HG03378 (cell line): ENCODE results near the gene ANKK1.

Experiments used
- ATAC-seq: cut with Tn5 transposase; IDR thresholded peaks from one replicate; pipeline ENCODE4 v1.9.1; 2021; ENCODE audit warnings: mild to moderate bottlenecking, moderate library complexity; ENCODE audit not compliant: unreplicated experiment

ANKK1 gene

GRCh38 chr11:113407163-113407562 is 19.6 kb downstream of the ANKK1 start:
- no peak for ATAC-seq

- ATAC-seq, result no peak
Measured at GRCh38 chr11:113408206-113408605, 20.6 kb downstream of the ANKK1 start.

GRCh38 chr11:113408887-113409286 is 21.3 kb downstream of the ANKK1 start:
- ATAC-seq, result no peak

GRCh38 chr11:113409526-113409925 is 21.9 kb downstream of the ANKK1 start:
- no peak for ATAC-seq

- no peak for ATAC-seq
Measured at GRCh38 chr11:113410414-113411135, 23.0 kb downstream of the ANKK1 start.

- no peak for ATAC-seq
Measured at GRCh38 chr11:113411536-113411935, 24.0 kb downstream of the ANKK1 start.

GRCh38 chr11:113412675-113413074 is 25.1 kb downstream of the ANKK1 start:
- no peak for ATAC-seq

- ATAC-seq, result no peak
Measured at GRCh38 chr11:113415343-113415742, 27.8 kb downstream of the ANKK1 start.

- ATAC-seq, result no peak
Measured at GRCh38 chr11:113417428-113417827, 29.8 kb downstream of the ANKK1 start.

- ATAC-seq, result no peak
Measured at GRCh38 chr11:113419454-113420003, 31.9 kb downstream of the ANKK1 start.

- ATAC-seq, result no peak
Measured at GRCh38 chr11:113420808-113421207, 33.2 kb downstream of the ANKK1 start.

- no peak for ATAC-seq
Measured at GRCh38 chr11:113426686-113427085, 39.1 kb downstream of the ANKK1 start.

GRCh38 chr11:113431746-113432145 is 44.2 kb downstream of the ANKK1 start:
- no peak for ATAC-seq

GRCh38 chr11:113435190-113435968 is 47.8 kb downstream of the ANKK1 start:
- no peak for ATAC-seq

- no peak for ATAC-seq
Measured at GRCh38 chr11:113436672-113437252, 49.2 kb downstream of the ANKK1 start.

- ATAC-seq, result no peak
Measured at GRCh38 chr11:113440816-113441215, 53.2 kb downstream of the ANKK1 start.

- no peak for ATAC-seq
Measured at GRCh38 chr11:113444502-113445123, 57.0 kb downstream of the ANKK1 start.

- ATAC-seq, result no peak
Measured at GRCh38 chr11:113446112-113446511, 58.5 kb downstream of the ANKK1 start.

- ATAC-seq, result no peak
Measured at GRCh38 chr11:113446938-113447337, 59.4 kb downstream of the ANKK1 start.

GRCh38 chr11:113447621-113448315 is 60.2 kb downstream of the ANKK1 start:
- no peak for ATAC-seq

GRCh38 chr11:113448316-113448677 is 60.7 kb downstream of the ANKK1 start:
- no peak for ATAC-seq
